ENCODE data around the gene NABP2.
"Not testable (repeated sequence)": the region's sequence is repeated elsewhere in the genome, so short reads cannot be mapped to it uniquely, and the experiment has no call there.

Gene NABP2

GRCh38 chr12:56260380-56260779 lies 36.2 kb downstream of the NABP2 start:
- TF ChIP-seq, protein P1, sequence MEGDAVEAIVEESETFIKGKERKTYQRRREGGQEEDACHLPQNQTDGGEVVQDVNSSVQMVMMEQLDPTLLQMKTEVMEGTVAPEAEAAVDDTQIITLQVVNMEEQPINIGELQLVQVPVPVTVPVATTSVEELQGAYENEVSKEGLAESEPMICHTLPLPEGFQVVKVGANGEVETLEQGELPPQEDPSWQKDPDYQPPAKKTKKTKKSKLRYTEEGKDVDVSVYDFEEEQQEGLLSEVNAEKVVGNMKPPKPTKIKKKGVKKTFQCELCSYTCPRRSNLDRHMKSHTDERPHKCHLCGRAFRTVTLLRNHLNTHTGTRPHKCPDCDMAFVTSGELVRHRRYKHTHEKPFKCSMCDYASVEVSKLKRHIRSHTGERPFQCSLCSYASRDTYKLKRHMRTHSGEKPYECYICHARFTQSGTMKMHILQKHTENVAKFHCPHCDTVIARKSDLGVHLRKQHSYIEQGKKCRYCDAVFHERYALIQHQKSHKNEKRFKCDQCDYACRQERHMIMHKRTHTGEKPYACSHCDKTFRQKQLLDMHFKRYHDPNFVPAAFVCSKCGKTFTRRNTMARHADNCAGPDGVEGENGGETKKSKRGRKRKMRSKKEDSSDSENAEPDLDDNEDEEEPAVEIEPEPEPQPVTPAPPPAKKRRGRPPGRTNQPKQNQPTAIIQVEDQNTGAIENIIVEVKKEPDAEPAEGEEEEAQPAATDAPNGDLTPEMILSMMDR (conservative IDR thresholded peaks at IDR 0.05; ENCODE audit: low read depth, low read length), result no peak
- no peak for DNase-seq (ENCODE audit: low read depth)
- H3K4me3 ChIP-seq (ENCODE audit: low read depth, low read length), result no peak overlapping the region

- DNase-seq (ENCODE audit: low read depth), result no peak
- TF ChIP-seq, protein P1 (conservative IDR thresholded peaks at IDR 0.05; ENCODE audit: low read depth, low read length), result no peak
- H3K4me3 ChIP-seq (ENCODE audit: low read depth, low read length), result no peak overlapping the region
These were observed 36.8 kb downstream of the NABP2 start for GRCh38 chr12:56260921-56261320.

DNA sequence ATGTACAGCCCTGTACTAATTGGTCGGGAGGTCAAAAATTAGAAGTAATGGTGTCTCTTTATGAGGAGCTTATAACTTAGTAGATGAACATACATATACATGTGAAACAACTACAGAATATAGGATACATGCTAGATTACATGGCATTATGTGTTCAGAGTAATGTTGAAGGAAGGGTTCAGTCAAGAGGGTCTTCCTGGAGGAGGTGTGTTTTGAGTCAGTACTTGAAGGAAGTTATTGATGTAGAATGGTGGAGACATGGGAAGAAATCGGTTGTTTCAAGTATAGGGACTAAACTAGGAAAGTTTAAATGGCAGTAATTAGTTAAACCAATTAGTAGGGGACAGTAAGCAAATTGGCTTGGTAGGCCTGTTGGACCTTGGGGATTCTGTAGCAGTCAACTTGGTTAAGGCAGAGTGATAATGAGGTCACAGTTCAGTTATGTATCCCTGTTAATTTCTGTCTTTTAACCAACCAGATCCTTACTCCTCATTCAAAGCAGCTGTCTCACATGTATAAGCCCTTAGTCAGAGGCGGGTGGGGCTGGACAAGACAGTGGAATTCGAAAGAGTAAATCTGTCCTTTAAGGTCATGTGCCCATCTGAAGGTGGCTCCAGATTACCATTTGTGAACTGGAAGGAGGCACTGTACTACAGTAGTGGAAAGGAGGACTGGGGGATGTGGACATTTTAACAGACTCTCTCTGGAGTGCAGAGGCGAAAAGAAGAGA lies 37.5 kb downstream of the NABP2 start:
- peak; percentile 67 for DNase-seq (ENCODE audit: low read depth)
- TF ChIP-seq, protein P1 (conservative IDR thresholded peaks at IDR 0.05; ENCODE audit: low read depth, low read length), result no peak
- no peak overlapping the region for H3K4me3 ChIP-seq (ENCODE audit: low read depth, low read length)

- not testable (repeated sequence) for H3K4me3 ChIP-seq (ENCODE audit: low read depth, low read length); DNase-seq (ENCODE audit: low read depth)
These were observed 38.8 kb downstream of the NABP2 start for GRCh38 chr12:56262955-56263354.

- H3K4me3 ChIP-seq (ENCODE audit: low read depth, low read length), result peak overlapping the region; percentile 88
- not testable (repeated sequence) for DNase-seq (ENCODE audit: low read depth)
These were observed 42.0 kb downstream of the NABP2 start for GRCh38 chr12:56266068-56266692.

DNA sequence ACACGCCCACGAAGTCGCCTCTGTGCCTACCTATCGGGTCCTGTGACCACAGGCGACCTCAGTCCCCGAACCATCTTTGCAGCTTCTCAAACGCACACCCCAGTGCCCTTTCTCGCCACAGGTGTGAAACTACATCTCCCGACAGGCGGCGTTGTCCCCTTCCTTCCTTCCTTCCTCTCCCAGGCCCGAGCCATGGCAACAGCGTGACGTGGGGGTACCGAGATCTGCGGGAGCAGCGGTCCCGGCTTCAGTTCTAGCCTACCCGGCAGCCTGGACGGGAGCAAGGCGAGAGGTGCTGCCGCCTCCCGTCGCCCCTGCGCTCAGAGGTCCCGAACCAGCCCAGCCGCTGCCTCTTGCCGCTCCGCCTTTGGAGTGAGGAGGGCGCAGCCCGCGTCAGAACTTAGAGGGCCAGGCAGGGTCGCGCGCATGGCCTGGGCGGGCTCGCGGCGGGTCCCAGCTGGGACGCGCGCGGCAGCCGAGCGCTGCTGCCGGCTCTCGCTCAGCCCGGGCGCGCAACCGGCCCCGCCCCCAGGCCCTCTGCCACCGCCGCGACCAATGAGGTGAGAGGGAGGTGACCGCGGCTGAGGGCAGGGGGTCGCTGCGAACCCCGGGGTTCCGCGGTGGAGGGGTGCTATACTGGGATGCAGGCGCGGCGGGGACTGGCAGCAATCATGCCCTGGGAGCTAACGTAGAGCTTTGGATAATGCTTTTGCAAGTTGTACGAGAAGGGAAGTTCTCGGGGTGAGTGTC lies 42.7 kb downstream of the NABP2 start, which contains the start of gene COQ10A:
COQ10A (plus strand) TSS at position 250 of the 750 bp plus-strand sequence; CDS start at position 427, 177 bp downstream.
- H3K4me3 ChIP-seq (ENCODE audit: low read depth, low read length), result peak within 1 kb of the TSS; percentile 88
- TF ChIP-seq, protein P1 (conservative IDR thresholded peaks at IDR 0.05; ENCODE audit: low read depth, low read length), result peak; percentile 79
- DNase-seq (ENCODE audit: low read depth), result peak; percentile 86

- DNase-seq (ENCODE audit: low read depth), result no peak
- H3K4me3 ChIP-seq (ENCODE audit: low read depth, low read length), result peak overlapping the region; percentile 88
- TF ChIP-seq, protein P1 (conservative IDR thresholded peaks at IDR 0.05; ENCODE audit: low read depth, low read length), result no peak
These were observed 43.4 kb downstream of the NABP2 start for GRCh38 chr12:56267443-56268071.
